Measurements from ENCODE around the gene SETD3. TPM values are rescaled to one million over a fixed set of nuclear protein-coding genes. Genes with fewer than 3 reads are reported as not detected.
"Not testable (repeated sequence)": the region's sequence is repeated elsewhere in the genome, so short reads cannot be mapped to it uniquely, and the experiment has no call there.

Gene SETD3
- total and polyA plus RNA-seq, 8 donors = 24.1 to 119 (median 41.2) TPM

GRCh38 chr14:99350751-99351150, 129.9 kb downstream of the SETD3 start:
- DNase-seq = no peak
- Histone ChIP-seq H3K4me1 (no peaks in the 10 kb centered on the region), H3K27me3 (peaks cover 0 to 13% (median 0%) of the 10 kb centered on the region in 3 donors), H3K27ac (no peak overlapping the region), H3K4me3 (no peak overlapping the region), H3K36me3 (no peaks in the 10 kb centered on the region), H3K9me3 (peaks cover 0 to 3% (median 0%) of the 10 kb centered on the region in 4 donors)
- intact Hi-C loops (cut with DNase I; ENCODE audit: low total_unique reads) = no loop called here
- 78 to 88% (median 87%) methylated on average over 12 of the region's 12 CpGs for WGBS, 5 donors
- no peak for TF ChIP-seq POLR2A (IDR thresholded peaks at IDR 0.05)
- TF ChIP-seq POLR2AphosphoS5 (IDR thresholded peaks at IDR 0.05) = no peak
- TF ChIP-seq CTCF (IDR thresholded peaks at IDR 0.05) = no peak
- TF ChIP-seq EP300 (IDR thresholded peaks at IDR 0.05) = no peak

DNA sequence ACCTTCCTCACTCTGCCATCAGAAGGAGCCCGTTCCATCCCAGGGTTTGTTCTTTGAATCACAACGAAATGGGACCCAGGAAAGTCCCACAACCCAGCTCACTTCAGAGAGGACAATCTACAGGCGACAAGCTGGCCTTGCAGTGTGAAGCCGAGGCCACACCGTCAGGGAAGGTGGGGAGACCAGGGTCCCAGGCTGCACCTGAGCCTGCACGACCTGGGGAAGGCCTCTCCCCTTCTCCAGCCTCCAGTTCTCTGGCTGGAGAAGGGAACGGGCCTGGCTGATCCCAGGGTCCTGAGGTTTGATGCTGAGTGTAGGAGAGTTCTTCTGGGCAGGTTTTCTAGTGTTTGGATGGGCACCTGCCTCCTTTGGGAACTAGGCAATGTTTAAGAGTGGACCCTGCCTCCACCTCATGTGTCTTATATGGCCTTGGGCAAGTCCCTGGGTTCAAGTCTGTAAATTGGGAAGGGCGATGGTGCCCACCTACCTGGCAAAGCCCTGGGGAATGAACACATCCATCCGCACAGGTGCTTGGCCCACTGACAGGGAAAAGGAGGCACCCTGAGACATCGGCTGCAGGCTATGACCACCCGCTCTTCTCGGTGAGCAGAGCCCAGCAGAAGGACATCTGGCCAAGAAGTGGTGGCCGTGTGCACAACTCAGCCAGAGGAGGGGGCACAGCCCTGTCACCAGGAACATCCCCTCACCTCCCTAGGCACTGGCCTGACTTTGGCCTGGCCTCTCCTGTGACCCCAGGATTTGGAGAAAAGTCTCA, 130.8 kb downstream of the SETD3 start:
- no peak overlapping the region for H3K27ac ChIP-seq
- no peaks in the 10 kb centered on the region for H3K4me1 ChIP-seq
- no peak for DNase-seq

GRCh38 chr14:99348816-99349614, 131.6 kb downstream of the SETD3 start:
- Histone ChIP-seq H3K36me3 (no peaks in the 10 kb centered on the region), H3K27me3 (peaks cover 0 to 26% (median 0%) of the 10 kb centered on the region in 3 donors), H3K4me3 (no peak overlapping the region), H3K4me1 (no peaks in the 10 kb centered on the region), H3K9me3 (peaks cover 0 to 3% (median 0%) of the 10 kb centered on the region in 4 donors), H3K27ac (no peak overlapping the region)
- peak in 1 of 2 donors; percentile 40 for DNase-seq
- intact Hi-C loops (cut with DNase I; ENCODE audit: low total_unique reads) = no loop called here
- 77 to 87% (median 83%) methylated on average over 18 of the region's 18 CpGs for WGBS, 5 donors
- TF ChIP-seq POLR2A (IDR thresholded peaks at IDR 0.05) (no peak), CTCF (IDR thresholded peaks at IDR 0.05) (no peak), EP300 (IDR thresholded peaks at IDR 0.05) (no peak), POLR2AphosphoS5 (IDR thresholded peaks at IDR 0.05) (no peak)

More for the DNA sequence above, 130.8 kb downstream of the SETD3 start:
- Histone ChIP-seq H3K4me3 (no peak overlapping the region), H3K36me3 (no peaks in the 10 kb centered on the region), H3K27me3 (peaks cover 0 to 22% (median 0%) of the 10 kb centered on the region in 3 donors), H3K9me3 (peaks cover 0 to 3% (median 0%) of the 10 kb centered on the region in 4 donors)
- intact Hi-C loops (cut with DNase I; ENCODE audit: low total_unique reads) = no loop called here
- TF ChIP-seq POLR2AphosphoS5 (IDR thresholded peaks at IDR 0.05) = no peak
- 85 to 88% (median 86%) methylated on average over 9 to 13 of the region's 13 CpGs for WGBS, 5 donors

- H3K27ac ChIP-seq; H3K4me3 ChIP-seq; H3K9me3 ChIP-seq; DNase-seq; intact Hi-C loops (cut with DNase I; ENCODE audit: low total_unique reads); H3K36me3 ChIP-seq; H3K4me1 ChIP-seq: not testable (repeated sequence)
- WGBS, 5 donors = 90 to 96% (median 94%) methylated on average over 30 to 31 of the region's 31 CpGs
- peaks cover 0 to 24% (median 0%) of the 10 kb centered on the region in 3 donors for H3K27me3 ChIP-seq
Observed at GRCh38 chr14:99348231-99348630, 132.4 kb downstream of the SETD3 start.

Small RNA genes lying within 50 kb of the gene (small RNA-seq; reads per million reads assigned to genes)
- gene RNU6-91P = 0 reads per million in 4 donors

Other genes starting within 250 kb of the SETD3 start
- gene BCL11B, start 208.7 kb downstream of the SETD3 start, total RNA-seq = 1 to 10 TPM in 4 of 5 donors, not detected in 1; 1.3 to 9.6 (median 2.0) TPM
- under 1 TPM; 0.15 to 0.90 (median 0.19) TPM for gene BCL11B, start 208.7 kb downstream of the SETD3 start, polyA plus RNA-seq
- 10 to 100 TPM in 3 of 5 donors, 1 to 10 TPM in 2; 2.3 to 48.3 (median 11.7) TPM for gene CCNK, start 550 bp upstream of the SETD3 start, total RNA-seq
- gene CCNK, start 550 bp upstream of the SETD3 start, polyA plus RNA-seq = 10 to 100 TPM in 2 of 3 donors, 1 to 10 TPM in 1; 9.5 to 16.6 (median 11.0) TPM
- gene CCDC85C, start 123.3 kb upstream of the SETD3 start, total RNA-seq = 10 to 100 TPM; 10.5 to 28.6 (median 14.5) TPM
- 10 to 100 TPM; 11.4 to 20.1 (median 17.3) TPM for gene CCDC85C, start 123.3 kb upstream of the SETD3 start, polyA plus RNA-seq
- 1 to 10 TPM in 3 of 5 donors, under 1 TPM in 1, not detected in 1; 0.45 to 2.0 (median 1.2) TPM for gene HHIPL1, start 164.3 kb upstream of the SETD3 start, total RNA-seq
- under 1 TPM; 0.15 to 0.68 (median 0.20) TPM for gene HHIPL1, start 164.3 kb upstream of the SETD3 start, polyA plus RNA-seq
- gene CYP46A1, start 203.4 kb upstream of the SETD3 start, total RNA-seq = 1 to 10 TPM in 3 of 5 donors, not detected in 2; 1.2 to 2.9 (median 2.2) TPM
- under 1 TPM; 0.15 to 0.68 (median 0.53) TPM for gene CYP46A1, start 203.4 kb upstream of the SETD3 start, polyA plus RNA-seq

Data from stomach (tissue), 9 donors.